SIG-M5 treated with dmso at 0.1 percent for 504 hours (cell line): ENCODE measurements around the gene METTL26.
A peak's percentile ranks its signal among the peaks of the same experiment; 100 is the strongest.

Experiments used
- DNase-seq: peaks from one replicate; lab custom pipeline; 2025; ENCODE audit not compliant: unreplicated experiment; lab: John Stamatoyannopoulos, UW

Gene METTL26

DNA sequence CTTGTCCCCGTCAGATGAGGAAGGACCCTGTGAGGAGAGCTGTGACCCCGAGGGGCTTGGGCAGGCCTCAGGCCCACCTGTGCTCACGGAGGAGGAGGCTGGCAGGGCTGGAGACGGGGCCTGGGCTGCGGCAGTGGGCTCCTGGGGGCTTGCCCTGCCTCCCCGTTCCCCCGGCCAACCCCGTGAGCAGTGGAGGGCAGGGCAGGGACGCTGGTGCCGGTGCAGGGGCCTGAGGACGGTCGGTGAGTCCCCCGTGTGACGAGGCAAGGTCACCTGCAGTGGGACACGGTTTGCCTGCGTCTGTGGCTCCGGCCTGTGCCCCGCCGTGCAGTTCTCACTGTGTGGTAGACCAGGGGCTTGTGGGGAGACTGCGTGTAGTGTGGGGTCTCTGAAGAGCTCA, 23.5 kb upstream of the METTL26 start:
- no peak for DNase-seq

DNA sequence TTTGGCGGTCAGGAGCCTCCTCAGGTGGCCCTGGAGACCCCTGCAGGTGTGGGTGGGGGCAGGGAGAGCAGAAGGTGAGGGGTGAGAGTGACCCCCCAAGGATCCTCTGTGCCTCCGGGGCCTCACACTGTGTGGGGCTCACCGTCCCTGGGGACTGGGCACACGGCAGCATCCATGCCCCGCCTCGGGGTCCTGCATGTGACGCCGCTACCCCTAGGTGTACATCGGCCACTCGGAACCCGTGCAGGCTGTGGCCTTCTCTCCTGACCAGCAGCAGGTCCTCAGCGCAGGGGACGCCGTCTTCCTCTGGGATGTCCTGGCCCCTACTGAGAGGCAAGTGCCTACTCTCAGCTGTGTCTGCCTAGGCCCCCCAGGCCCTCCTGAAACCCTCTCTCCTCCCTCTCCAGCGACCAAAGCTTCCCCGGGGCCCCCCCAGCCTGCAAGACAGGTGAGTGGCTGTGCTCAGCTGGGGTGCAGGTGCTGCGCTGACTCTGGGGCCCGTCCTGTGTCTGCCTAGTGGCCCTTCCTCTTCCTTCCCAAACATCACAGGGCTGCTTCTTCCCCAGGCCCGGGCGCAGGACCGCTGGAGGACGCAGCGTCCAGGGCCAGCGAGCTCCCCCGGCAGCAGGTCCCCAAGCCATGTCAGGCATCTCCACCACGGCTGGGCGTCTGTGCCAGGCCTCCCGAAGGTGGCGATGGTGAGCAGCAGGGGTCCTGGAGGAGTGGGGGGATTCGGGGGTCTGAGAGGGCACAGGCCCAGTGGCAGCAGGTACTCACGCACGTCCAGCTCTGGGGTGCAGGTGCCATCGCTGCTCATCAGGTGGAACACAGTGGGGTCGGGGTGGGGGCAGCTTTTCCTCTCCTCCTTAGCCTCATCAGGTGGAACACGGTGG, 22.8 kb upstream of the METTL26 start:
- DNase-seq, result no peak

DNA sequence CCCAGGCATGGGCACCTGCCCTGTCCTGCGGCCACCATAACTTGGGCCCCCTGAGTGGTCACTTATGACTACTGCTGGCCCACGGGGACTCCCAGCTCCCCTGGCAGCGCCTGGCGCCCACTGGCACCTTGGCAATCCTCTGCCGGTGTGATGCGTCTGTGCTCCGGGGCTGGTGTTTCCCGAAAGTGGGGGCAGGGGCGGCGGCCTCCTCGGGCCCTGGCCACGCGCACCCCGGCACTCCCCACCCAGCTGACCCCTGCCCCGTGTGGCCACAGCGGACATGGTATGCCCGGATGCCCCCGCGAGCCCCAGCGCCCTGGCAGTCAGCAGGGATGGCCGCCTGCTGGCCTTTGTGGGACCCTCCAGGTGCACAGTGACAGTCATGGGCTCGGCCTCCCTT, 21.4 kb upstream of the METTL26 start:
- DNase-seq, result no peak

- no peak for DNase-seq
These were observed 17.9 kb upstream of the METTL26 start for GRCh38 chr16:654034-654433.

- DNase-seq, result no peak
These were observed 16.6 kb upstream of the METTL26 start for GRCh38 chr16:652454-653305.

DNA sequence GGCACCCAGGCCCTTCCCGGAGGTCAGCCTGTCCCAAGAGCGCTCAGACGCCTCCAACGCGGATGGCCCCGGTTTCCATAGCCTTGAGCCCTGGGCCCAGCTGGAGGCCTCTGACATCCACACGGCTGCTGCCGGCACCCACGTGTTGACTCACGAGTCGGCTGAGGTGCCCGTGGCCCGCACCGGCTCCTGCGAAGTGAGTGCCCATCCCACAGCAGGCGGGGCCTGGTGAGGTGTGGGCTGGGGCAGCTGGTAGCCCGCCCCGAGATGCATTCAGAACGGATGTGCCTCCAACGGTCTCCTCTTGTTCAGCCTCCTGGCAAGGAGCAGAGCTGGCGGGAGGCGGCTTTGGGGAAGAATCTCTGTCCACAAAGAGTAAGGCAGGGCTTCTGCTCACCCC, 15.7 kb upstream of the METTL26 start:
- DNase-seq, result no peak

GRCh38 chr16:649631-650030, 13.5 kb upstream of the METTL26 start:
- DNase-seq, result peak; percentile 27

DNA sequence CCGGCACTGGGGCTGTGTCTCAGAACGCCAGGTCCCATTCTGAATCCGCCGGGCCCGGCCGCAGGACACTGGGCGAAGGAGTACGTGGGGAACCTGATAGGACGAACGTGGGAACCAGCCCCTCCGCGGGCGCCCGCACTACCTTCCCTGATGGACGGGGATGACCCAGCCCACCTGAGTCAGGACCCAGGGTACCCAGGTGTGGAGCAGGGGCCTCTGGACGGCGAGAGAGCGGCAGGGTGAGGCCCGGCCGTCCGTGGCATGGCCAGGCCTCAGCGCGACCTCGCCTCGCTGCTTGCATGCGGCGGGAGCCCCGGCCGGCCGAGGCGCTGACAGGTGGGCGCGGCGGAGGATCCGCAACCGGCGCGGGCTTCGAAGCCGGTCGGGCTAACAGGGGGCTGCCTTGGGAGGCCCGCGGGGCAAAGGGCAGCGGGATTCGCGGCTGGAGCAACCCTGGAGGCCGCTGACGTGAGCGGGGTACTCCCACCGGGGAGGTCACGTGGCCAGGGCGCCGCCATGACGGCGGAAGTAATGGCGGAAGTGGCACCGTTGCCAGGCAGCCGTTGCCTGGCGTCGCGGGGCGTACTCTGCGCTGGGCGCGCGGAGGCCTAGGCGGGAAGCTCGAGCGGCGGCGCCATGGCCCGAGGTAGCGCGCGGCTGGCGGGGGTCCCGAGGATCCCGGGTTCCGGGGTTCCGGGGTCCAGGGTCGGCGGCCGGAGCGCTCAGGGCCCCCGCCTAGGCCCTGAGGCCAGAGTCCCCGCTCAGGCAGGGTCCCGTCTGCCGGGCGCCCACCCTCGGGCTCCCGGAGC, 12.9 kb upstream of the METTL26 start, which contains the start of gene WDR90:
Gene WDR90, plus strand, starts transcription at position 585 of the 809 bp plus-strand sequence. Its CDS starts 52 bp downstream, at position 637.
- peak; percentile 87 for DNase-seq

DNA sequence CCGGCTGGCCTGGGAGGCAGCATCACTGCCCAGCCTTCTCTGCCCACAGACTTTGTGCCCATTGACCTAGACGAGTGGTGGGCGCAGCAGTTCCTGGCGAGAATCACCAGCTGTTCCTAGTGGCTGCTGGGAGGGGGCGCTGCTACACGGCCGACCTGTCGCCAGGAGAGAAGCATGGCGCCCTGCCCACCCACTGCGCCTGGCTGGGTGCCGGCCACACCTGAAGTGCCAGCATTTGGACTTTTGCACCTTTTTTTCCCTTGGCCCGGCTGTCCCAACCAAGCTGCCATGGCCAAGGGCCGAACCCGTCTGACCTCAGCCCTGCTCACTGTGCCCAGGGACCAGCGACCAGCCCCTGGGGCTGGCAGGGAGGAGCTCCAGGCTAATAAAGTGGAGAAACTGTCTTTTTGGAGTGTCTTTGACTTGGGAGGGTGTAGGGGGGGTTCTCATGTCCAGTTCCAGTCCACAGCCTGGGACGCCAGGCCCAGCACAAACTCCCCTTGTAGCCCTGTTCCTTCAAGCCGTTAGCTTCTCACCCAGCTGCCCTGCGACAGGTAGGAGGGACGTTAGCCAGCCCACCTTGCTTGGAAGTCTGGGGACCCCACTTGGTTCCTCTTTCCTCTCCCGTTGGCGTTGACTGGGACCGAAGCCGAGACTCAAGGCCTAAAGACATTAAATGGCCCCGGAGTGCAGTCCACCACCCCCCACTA, 12.1 kb upstream of the METTL26 start:
- peak; percentile 17 for DNase-seq

GRCh38 chr16:647173-647902, 11.2 kb upstream of the METTL26 start:
- DNase-seq, result no peak

DNA sequence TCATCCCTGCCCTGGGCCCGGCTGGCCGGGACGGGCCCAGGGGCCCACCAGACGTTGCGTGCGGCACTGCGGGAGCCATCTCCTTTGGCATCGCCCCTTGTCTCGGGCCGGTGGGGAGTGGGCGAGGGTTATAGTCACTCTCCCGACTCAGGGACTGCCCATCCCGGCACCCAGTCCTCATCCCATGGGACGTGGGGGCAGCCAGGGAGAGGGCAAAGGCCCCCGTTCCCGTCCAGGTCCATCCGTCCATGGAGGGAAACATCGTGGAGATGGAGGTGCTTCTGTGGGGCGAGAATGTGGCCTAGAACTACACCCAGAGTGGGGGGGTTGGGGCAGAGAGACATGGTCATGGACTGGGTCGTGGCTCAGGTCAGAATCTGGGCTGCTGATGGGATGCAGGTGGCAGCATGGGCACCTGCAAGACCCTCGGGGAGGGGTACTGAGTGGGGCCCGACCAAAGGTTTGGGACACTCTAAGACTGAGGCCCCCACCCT, 10.6 kb upstream of the METTL26 start:
- no peak for DNase-seq

GRCh38 chr16:645852-646678, 10.0 kb upstream of the METTL26 start:
- DNase-seq, result no peak

DNA sequence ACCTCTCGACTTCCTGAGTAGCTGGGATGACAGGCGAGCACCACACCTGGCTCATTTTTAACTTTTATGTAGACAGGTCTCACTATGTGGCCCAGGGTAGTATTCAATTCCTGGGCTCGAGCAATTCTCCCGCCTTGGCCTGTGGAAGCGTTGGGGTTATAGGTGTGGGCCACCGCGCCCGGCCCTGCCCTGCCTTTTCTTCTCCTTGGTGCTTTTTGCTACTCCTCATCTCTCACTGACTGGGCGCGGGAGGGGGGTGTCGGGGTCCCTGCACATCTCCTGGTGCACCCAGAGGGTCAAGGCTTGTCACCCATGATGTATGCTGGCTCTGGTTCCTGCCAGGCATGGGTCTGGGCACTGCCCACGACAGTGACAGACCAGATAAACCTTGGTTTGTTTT, 8.5 kb upstream of the METTL26 start:
- DNase-seq, result no peak

- DNase-seq, result no peak
These were observed 6.9 kb upstream of the METTL26 start for GRCh38 chr16:643050-643368.

GRCh38 chr16:642189-643049, 6.3 kb upstream of the METTL26 start:
- peak; percentile 58 for DNase-seq

DNA sequence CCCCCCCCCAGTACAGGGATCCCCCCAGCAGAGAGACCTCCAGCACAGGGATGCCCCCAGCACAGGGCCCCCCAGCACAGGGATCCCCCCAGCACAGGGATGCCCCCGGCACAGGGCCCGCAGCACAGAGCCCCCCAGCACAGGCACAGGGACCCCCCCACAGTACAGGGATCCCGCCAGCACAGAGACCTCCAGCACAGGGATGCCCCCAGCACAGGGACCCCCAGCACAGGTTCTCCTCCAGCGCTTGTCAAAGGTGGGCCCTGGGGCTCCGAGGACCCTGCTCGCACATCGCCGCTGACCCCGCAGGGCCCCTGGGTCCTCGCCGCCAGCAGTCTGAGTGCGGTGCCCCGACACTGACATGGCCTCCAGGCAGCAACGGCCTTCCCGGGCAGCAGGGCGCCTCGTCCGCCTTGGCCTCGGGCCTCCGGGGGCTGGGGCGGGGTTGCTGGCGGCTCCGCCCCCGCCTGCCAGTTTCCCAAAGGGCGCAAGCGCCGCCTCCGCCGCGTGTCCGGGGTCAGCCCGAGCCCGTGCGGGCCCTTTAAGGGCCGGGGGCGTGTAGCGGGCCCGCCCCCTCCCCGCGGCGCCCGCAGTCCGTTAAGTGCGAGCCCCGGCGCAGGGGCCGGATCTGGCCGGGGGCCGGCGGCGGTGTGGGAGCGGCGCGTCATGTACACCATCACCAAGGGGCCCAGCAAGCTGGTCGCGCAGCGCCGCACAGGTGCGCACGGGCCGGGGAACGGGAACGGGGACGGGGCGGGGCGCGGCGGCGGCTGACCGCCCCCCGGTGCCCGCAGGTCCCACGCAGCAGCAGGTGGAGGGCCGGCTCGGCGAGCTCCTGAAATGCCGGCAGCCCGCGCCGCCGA, 5.5 kb upstream of the METTL26 start, which contains the start of gene MCRIP2:
Gene MCRIP2, plus strand, starts transcription at position 503 of the 863 bp plus-strand sequence. Its CDS starts 164 bp downstream, at position 667.
- peak; percentile 62 for DNase-seq

- DNase-seq, result no peak
These were observed 4.5 kb upstream of the METTL26 start for GRCh38 chr16:640614-641013.
